Measurements from ENCODE around the gene ABR. TPM values are rescaled to one million over a fixed set of nuclear protein-coding genes. Genes with fewer than 3 reads are reported as not detected.

Gene ABR
- total and polyA plus RNA-seq, 2 of the 13 experiments (the other 11 are each of a cell fraction or from before 2014, with no cell fraction given), result 12.4 to 40.4 TPM

- TF ChIP-seq MED8 (CRISPR knock-in tag; IDR thresholded peaks at IDR 0.05; ENCODE audit: insufficient replicate concordance) (no peak), POGK (CRISPR knock-in tag; conservative IDR thresholded peaks at IDR 0.05) (no peak), HNRNPLL (IDR thresholded peaks at IDR 0.05; ENCODE audit: low read depth, low read length, poor library complexity, severe bottlenecking) (no peak), TBP (CRISPR knock-in tag; IDR thresholded peaks at IDR 0.05) (no peak), HOXA5 (CRISPR knock-in tag; IDR thresholded peaks at IDR 0.05) (no peak), ELF1 (CRISPR knock-in tag; IDR thresholded peaks at IDR 0.05) (no peak)
Observed at GRCh38 chr17:962670-963069, 217.1 kb downstream of the ABR start (continued).

DNA sequence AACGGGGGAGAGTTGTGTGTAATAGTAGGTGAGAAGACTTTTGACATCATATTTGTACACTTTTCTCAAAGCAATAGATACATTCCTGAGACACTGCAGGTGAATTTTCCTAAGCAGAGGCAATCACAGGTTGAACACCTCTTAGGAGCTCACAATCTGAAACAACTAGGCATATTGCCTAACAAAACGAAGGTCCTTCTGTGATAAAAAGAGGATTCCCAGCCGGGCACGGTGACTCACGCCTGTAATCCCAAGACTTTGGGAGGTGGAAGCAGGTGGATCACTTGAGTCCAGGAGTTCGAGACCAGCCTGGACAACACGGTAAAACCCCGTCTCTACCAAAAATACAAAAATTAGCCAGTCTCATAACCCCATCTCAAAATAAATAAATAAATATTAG lies 217.6 kb downstream of the ABR start:
- Histone ChIP-seq H4K20me1 (ENCODE audit: insufficient read depth, low read length) (peaks cover 1% of the 10 kb centered on the region; the same call in 1 of the 2 replicates), H3K9ac (ENCODE audit: insufficient read depth, low read depth, low read length) (no peak overlapping the region), H3K27ac (ENCODE audit: extremely low read length, insufficient read depth, low read length) (no peak overlapping the region), H3K9me3 (ENCODE audit: low read length) (no peaks in the 10 kb centered on the region), H2AFZ (ENCODE audit: low read length) (no peak overlapping the region), H3K4me3 (replicated peaks in 1 of 3; ENCODE audit: insufficient read depth in 1 of 3, low read depth in 2 of 3, low read length in 3 of 3) (no peak overlapping the region), H3K4me1 (ENCODE audit: insufficient read depth, low read length) (peaks cover 4% of the 10 kb centered on the region), H3K79me2 (ENCODE audit: insufficient read depth, low read length) (peaks cover 31% of the 10 kb centered on the region), H3K27me3 (ENCODE audit: control insufficient read depth in 1 of 2, insufficient read depth in 2 of 2, low read length in 2 of 2) (no peaks in the 10 kb centered on the region), H3K36me3 (replicated peaks in 1 of 2; ENCODE audit: control insufficient read depth in 1 of 2, insufficient read depth in 2 of 2, low read length in 2 of 2) (peaks cover 0 to 4% of the 10 kb centered on the region in 2 experiments; a peak in 2 of 5 replicates), H3K4me2 (ENCODE audit: low read depth, low read length) (no peak overlapping the region)
- FAIRE-seq (no peak), DNase-seq (ENCODE audit: low spot score) (no peak), ATAC-seq (no peak)
- 96% methylated on average over 8 of the region's 8 CpGs for WGBS (ENCODE audit: low lambda C conversion rate)
- in situ Hi-C loops (cut with HindIII; ENCODE audit: extremely low pct_ligation_motif_present, low pct_unique_long_range_greater_than_20kb) (no loop called here), intact Hi-C loops (cut with micrococcal nuclease; ENCODE audit: unreplicated experiment) (no loop called here)
- ChIA-PET POLR2A (no interaction called here), CTCF (ENCODE audit: low intra/inter-chr PET ratio, low total read pairs) (no interaction called here)
- BruUV-seq (replicated peaks), result no TSS peak
- TF ChIP-seq ZNF138 (CRISPR knock-in tag; IDR thresholded peaks at IDR 0.05; ENCODE audit: low read depth) (no peak), ZFP37 (CRISPR knock-in tag; IDR thresholded peaks at IDR 0.05; ENCODE audit: borderline replicate concordance) (no peak), NFIC (IDR thresholded peaks at IDR 0.05; ENCODE audit: low read length) (no peak), ZZZ3 (CRISPR knock-in tag; IDR thresholded peaks at IDR 0.05; ENCODE audit: borderline replicate concordance) (no peak), LRRFIP1 (CRISPR knock-in tag; conservative IDR thresholded peaks at IDR 0.05) (no peak), ZNF224 (CRISPR knock-in tag; IDR thresholded peaks at IDR 0.05) (no peak), TEAD3 (CRISPR knock-in tag; optimal IDR thresholded peaks at IDR 0.05; ENCODE audit: borderline replicate concordance) (no peak), SRSF1 (optimal IDR thresholded peaks at IDR 0.05; ENCODE audit: low read depth, low read length) (no peak), ARID2 (CRISPR knock-in tag; IDR thresholded peaks at IDR 0.05; ENCODE audit: borderline replicate concordance) (no peak)
- TF ChIP-seq, protein P1, sequence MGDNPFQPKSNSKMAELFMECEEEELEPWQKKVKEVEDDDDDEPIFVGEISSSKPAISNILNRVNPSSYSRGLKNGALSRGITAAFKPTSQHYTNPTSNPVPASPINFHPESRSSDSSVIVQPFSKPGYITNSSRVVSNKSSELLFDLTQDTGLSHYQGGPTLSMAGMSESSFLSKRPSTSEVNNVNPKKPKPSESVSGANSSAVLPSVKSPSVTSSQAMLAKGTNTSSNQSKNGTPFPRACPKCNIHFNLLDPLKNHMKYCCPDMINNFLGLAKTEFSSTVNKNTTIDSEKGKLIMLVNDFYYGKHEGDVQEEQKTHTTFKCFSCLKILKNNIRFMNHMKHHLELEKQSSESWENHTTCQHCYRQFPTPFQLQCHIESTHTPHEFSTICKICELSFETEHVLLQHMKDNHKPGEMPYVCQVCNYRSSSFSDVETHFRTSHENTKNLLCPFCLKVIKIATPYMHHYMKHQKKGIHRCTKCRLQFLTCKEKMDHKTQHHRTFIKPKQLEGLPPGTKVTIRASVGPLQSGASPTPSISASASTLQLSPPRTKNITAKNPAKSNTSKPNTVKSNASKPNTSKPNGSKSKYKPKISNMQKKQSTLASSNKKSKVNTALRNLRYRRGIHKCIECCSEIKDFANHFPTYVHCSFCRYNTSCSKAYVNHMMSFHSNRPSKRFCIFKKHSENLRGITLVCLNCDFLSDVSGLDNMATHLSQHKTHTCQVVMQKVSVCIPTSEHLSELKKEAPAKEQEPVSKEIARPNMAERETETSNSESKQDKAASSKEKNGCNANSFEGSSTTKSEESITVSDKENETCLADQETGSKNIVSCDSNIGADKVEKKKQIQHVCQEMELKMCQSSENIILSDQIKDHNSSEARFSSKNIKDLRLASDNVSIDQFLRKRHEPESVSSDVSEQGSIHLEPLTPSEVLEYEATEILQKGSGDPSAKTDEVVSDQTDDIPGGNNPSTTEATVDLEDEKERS (CRISPR knock-in tag; IDR thresholded peaks at IDR 0.05), result no peak
- TF ChIP-seq, protein P2, sequence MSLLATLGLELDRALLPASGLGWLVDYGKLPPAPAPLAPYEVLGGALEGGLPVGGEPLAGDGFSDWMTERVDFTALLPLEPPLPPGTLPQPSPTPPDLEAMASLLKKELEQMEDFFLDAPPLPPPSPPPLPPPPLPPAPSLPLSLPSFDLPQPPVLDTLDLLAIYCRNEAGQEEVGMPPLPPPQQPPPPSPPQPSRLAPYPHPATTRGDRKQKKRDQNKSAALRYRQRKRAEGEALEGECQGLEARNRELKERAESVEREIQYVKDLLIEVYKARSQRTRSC (CRISPR knock-in tag; IDR thresholded peaks at IDR 0.05; ENCODE audit: low read depth), result no peak
